ENCODE data around the gene PTPRE.
"Not testable (repeated sequence)": the region's sequence is repeated elsewhere in the genome, so short reads cannot be mapped to it uniquely, and the experiment has no call there.

PTPRE gene

DNA sequence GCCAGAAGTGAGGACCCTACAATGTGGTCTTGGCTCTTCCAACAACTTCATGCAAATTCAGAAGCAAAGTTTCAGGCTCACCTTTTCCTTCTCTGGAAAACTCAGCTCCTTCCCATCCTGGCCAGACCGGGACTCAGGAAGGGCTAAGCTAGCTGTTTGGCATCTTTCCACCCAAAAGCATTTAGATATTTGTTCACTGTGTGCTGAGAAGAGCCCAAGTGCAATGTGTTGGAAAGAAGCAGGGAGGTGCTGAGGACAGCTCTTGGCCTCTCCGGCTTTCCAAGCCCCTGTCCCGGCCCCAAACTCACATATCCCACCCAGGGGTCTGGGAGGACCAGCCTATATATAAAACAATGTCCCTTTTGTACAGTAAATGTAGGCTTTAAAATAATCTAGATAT, 174.8 kb downstream of the PTPRE start:
- DNase-seq: no peak

- no peak for DNase-seq
These were observed 176.4 kb downstream of the PTPRE start for GRCh38 chr10:128083191-128083895.

- no peak for DNase-seq
These were observed 177.5 kb downstream of the PTPRE start for GRCh38 chr10:128084364-128084763.

GRCh38 chr10:128084991-128085390, 178.1 kb downstream of the PTPRE start:
- DNase-seq: no peak

- no peak for DNase-seq
These were observed 179.3 kb downstream of the PTPRE start for GRCh38 chr10:128086003-128086863.

DNA sequence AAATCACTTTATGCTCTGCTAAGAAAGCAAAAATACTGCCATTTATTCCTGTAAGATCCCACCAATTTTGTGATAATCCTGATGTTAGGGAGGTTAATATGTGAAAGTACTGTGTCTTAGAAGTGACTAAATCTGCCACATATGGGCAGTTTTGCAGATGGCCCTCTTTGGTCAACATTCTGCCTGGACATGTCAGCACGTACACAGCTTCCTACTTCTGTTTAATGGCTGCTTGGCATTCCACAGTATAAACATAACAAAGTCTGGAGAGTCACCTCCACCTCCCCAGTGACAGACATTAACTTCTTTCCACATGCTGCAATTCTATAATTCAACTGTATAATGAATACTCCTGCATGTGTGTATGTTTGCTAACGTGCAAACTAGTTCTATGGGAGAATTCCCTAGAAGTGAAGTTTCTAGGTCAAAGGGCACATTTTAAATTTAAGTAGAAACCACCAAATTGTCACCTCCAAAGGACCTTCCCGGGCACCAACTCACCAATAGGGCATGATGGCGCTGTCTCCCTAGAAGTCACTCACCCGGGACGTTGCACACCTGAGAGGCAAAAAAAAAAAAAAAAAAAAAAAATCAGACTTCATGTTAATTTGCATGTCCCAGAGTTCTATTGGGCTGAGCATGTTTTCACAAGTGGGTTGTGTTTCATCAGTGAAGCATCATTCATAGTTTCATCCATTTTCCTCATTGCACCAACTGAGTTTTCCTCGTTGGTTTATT, 180.4 kb downstream of the PTPRE start:
- no peak for DNase-seq

GRCh38 chr10:128087884-128088709, 181.2 kb downstream of the PTPRE start:
- no peak for DNase-seq

DNA sequence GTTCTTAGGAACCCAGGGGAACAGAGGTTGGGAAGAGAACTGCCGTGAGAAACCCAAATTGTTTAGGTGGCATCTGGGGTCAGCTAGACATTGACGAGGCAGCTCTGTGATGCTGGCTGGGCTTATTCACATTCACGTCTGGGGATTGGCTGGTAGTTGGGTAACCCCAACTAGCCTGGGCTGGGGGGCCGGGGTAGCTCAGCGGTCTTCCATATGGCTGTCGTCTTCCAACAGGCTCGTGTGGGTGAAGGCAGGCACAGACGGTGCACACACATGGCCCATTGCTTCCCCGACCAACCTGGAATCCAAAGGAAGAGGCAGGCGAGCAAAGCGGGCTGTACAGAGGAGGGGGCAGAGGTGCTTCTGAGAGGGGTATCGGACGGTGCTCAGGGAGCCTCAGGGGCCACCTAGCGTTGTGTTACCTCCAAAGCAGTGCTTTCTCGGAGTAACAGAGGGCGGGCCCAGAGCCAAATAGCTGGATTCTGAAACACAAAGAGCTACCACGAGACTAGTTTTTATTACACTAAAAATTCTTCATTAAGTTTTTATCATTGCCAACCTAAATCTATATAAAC, 184.8 kb downstream of the PTPRE start:
- no peak for DNase-seq

DNA sequence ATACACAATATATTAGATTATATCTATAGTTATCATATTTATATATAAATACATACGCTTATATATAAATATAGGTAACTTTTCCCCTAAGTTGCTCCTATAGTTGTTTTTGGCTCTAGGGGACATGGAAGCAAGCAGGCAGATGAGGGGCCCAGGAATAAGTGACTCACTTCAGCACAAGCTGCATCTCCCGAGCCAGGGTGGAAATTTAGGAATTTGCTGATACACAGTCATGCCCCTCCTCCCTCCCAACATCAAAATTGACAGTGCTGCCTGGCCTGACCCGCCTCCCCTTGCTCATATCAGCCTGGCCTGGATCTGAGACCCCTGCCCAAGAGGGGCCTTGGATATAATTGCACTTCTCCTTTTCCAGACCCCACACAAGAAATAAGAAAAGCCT, 185.6 kb downstream of the PTPRE start:
- no peak for DNase-seq

- DNase-seq: not testable (repeated sequence)
These were observed 187.7 kb downstream of the PTPRE start for GRCh38 chr10:128094596-128094995.

DNA sequence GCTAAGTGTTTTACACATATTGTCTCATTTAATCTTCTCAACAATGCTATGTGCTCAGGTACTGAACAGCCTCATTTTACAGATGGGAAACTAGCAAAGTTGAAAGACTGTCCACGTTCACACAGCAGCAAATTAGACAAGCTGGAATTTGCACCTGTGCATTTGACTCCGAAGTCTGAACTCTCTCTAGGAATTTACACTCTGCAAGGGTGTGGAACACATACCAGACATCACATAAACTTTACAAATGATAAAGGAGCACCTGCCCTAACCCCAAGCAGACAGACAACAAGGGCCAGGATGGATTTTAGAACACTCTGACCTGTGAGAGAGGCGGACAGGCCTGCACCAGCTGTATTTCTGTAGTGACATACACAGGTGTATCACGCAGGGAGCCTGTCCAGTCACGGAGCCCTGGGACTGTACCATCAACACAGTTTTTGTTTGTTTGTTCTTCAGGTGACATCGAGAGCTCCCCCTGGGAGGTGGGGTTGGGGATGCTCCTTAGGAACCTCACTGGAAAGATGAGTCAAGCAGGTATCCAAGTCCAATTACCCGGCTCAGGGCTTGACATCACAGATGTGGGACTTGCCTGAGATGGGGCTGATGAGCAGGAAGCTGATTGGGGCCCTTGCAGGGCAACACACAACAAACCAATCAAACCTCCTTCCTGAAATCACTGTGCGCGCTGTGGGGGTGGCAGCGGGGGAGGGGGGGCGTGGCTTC, 188.3 kb downstream of the PTPRE start:
- no peak for DNase-seq

DNA sequence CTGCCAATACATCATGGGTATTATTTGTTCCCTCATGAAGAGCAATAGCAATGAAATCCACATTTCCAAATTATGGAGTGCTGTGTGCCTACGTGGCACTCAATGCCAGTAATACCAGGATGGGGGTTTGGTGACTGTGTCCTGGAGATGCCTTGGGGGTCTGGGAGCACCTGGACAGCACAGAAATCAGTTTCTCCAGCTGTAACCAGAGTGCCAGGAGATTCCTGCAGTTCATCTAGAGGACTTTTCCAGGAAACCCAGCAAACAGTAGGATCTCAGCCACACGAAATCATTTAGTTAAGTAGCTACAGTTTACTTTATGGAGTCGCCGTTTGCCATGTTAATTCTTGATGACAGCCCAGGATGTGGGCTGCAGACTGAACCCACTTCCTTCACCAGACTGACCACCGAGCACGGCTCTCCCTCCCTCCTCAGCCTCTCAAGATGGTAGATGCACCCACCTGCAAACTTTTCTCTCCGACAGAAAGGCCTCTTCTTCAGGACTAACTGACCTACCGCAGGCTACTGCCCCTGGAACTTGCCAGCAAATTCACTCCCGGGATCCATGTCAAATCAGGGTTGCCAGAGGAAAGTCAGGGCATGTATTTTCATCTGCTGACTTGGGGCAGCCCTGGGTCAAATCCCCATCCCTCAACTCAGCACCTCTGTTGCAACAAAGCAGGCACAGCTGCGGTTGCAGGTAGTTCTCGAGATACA, 189.0 kb downstream of the PTPRE start:
- DNase-seq: no peak

GRCh38 chr10:128096486-128097199, 189.7 kb downstream of the PTPRE start:
- DNase-seq: no peak

- DNase-seq: no peak
These were observed 190.9 kb downstream of the PTPRE start for GRCh38 chr10:128097783-128098182.

DNA sequence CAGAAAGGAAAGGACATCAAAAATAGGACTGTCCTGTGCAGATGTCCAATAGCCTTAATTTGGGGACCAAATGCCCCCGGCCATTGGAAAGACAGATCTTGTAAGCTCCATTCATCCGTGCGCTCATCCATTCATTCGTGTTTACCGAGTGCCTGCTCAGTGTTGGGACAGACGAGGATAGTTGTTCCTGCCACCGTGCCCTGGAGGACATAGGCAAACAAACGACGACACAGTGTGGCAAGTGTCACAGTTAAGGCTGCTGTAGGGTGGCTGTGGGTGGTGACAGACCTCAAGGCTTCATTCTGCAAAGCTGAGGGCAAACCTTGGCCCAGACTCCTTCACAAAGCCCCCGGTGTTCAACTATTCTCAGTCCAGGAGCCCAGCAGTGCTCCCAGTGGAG, 191.7 kb downstream of the PTPRE start:
- DNase-seq: no peak

GRCh38 chr10:128099901-128100300, 193.0 kb downstream of the PTPRE start:
- no peak for DNase-seq

GRCh38 chr10:128101901-128102300, 195.0 kb downstream of the PTPRE start:
- no peak for DNase-seq

- no peak for DNase-seq
These were observed 195.8 kb downstream of the PTPRE start for GRCh38 chr10:128102480-128103228.

DNA sequence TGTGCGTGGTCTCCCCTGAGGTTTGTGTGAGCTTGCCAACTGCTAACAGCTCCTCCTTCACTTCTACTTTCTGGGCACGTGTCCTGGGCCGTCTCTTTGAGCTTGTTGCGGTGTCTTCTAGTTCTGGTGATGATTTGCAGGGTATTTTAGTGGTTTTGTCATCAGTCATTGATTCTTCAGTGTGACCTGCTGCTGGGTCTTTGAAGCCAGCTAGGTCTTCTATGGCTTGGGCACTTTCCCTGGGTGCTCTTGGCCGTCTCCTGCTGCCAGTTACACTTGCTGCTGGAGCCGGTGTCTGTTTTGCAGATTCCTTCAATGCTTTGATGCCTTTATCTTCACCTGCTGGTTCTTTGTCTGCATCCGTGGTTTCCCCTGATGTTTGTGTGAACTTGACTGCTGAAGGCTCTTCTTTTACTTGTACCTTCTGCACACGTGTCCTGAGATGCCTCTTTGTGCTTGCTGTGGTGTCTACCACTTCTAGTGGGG, 196.4 kb downstream of the PTPRE start:
- no peak for DNase-seq
